Measurements from ENCODE around the gene EYA2.

DNA sequence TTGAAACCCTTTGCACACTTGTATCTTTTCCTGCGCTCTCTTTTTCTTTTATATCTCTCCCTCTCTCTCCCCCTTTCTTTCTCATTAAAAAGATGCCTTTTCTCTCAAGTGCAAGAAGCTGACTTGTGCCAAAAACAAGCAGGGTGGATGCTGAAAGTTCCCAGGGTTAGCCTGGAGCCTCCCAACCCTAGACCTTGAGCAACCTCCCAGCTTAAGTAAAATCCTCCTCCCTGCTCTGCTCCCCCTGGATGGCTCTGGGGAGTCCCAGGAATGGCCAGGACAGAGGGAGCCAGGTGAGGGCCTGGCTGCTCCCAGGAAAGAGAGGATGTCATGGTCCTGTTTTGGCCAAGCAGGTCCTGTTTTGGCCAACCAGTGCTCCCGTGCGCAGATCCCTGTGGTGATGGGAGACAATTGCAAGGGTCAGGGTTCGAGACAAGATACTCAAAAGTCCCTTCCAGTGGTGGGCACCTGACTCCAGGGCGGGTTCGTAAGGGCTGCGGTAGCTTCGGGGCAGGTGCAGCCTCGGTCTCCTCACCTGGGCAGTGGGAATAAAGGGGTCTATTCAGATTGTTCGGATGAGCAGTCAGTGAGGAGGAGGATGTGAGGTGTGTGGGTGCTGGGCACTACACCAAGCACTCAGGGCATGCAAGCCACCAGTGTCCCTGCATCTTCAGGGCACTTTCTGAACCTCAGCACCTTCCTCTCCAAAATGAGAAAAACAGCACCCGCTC is 49.4 kb downstream of the EYA2 start:
- no peak for TF ChIP-seq CTCF (IDR thresholded peaks at IDR 0.05; ENCODE audit: low read depth, low read length, missing input control)
- no peak for TF ChIP-seq RAD21 (IDR thresholded peaks at IDR 0.05)
- no peak for TF ChIP-seq YY1 (IDR thresholded peaks at IDR 0.05)
